NCI-H2196 (cell line): Measurements from ENCODE around the gene SH3RF3.

Experiments
- DNase-seq: peaks from one replicate; lab custom pipeline; 2025; ENCODE audit not compliant: unreplicated experiment; lab: John Stamatoyannopoulos, UW

SH3RF3 gene

DNA sequence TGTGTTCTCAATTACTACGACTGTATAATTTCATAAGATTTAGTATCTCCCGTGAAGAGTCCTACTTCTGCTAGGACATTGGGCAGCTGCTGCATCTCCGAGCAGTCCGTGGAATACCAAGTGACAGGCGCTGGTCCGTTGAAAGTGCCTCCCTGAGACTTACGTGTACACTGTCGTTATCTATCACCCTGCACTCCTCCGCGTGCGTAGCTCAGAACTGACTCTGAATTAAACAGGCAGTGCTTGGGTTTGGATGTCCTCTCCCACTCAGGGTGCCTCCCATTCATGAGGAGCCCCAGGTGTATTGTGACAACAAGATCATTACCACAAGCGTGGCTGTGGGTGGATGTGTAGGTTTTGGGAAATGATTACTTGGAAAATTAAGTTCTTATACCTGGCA lies 148.4 kb downstream of the SH3RF3 start:
- DNase-seq = no peak

DNA sequence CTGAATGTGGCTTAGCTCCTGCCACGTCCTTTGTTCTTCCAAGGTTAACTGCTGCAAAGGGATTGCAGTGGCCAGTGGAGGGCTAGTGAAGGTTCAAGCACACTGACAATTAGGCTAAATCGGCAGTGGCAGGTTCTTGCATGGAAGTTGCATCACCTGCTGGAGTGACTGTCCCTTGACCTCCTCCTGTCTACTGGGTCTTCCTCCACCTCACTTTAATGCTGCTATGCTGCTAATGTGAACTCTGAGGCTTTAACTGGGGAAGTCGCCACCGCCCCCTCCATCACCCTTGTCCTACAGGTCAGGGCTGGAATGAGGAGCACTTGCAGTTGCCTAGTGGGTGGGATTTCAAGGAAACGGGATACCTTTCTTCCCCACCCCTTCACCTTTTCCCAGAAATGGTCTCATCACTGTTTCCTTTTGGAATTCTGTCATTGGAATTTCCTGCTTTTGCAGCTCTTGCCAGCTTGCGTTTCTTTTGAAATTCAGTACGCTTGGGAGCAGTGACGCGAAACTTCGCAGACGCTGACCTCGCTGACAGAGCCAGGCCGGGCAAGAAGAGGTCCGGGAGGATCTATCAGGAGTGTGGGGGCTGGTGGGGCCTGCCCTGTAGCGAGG lies 150.3 kb downstream of the SH3RF3 start:
- DNase-seq = no peak

DNA sequence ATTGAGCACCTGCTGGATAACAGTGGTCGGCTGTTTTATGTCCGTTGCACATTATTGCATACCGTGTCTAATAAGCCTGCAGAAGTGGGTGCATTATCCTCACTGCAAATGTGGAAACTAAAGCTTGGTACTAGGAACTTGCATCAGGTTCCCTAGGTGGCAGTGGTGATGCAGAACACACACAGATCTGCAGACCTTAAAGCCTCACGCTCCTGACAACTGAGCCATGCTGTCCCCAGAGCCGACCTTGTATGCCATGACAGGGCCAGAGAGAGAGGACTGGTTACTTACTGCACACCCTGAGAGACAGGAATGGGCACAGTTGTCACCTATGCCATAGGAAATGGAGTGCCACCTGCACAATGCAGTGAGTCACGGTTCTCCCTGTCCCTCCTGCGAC lies 151.8 kb downstream of the SH3RF3 start:
- DNase-seq = no peak

DNA sequence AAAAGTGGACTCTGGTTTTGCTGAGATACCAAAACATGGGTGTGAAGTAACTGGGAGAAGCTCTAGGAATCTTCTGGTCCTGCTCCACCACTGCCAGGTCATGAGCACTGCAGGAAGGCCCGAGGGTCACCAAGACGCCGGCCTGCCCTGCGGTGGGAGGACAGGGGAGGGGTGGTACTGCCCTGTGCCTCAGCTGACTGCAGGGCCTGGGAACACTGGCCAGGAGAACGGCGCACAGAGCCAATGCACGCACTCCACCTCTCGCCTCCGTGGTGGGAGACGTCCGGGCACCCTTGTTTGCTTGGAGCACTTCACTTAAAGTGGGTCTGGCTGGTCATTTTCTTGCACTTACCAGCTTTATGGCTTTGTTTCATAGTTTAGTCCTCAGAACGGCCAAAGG lies 153.4 kb downstream of the SH3RF3 start:
- no peak for DNase-seq

DNA sequence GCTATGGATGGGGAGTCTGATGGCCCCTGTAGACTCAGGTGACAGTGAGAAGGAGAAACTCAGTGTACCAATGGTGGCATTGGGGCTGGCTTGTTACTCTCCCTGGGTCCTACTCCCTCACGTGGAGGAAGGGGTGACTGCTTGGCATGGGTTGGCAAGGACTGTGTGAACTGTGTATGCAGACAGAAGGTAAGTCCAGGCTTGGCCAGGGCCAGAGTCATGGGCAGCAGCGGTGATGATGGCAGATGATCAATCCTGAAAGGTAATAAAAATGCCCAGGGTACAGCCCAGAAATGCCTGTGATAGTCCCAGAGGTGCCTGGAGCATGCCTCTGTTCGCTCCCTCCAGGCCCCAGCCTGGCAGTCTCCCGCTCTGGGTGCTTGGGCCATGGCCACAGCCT lies 153.9 kb downstream of the SH3RF3 start:
- no peak for DNase-seq

DNA sequence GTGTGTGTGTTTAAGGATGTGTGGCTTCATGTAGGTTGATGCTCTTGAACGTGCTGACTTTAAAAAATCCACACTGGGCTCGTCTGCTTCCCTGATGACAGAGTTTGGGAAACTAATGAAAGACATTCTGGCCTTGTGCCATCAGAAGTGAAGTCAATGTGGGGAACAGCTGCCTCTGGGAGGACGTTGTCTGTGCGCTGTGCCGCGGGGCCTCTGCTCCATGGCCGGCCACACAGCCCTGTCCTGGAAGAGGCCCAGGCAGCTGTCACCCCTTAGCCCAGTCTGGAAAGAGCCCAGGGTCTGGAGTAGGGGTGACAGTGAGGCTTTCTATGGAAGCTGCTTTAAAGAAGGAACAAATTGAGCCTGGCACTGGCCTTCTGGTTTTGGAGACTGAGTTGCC lies 155.8 kb downstream of the SH3RF3 start:
- DNase-seq = peak; percentile 30

DNA sequence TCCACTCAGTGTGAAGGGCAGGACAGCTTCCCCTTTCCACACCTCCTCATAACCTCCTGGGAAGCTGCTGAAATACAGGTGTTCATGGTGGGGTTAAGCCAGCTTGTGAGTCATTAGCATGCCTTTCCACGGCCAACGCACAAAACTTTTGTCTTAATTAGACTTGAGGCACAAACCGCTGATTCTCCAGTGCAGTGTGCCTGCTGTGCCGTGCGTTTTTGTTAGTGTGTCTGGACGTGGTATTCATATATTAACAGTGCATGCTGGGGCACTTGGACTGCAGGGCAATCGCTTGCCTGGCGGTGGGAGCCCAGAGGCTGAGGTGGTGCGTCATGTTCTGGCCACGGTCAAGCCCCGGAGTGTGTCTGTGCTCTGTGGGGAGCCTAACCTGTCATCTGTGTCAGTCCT lies 156.2 kb downstream of the SH3RF3 start:
- DNase-seq = no peak

DNA sequence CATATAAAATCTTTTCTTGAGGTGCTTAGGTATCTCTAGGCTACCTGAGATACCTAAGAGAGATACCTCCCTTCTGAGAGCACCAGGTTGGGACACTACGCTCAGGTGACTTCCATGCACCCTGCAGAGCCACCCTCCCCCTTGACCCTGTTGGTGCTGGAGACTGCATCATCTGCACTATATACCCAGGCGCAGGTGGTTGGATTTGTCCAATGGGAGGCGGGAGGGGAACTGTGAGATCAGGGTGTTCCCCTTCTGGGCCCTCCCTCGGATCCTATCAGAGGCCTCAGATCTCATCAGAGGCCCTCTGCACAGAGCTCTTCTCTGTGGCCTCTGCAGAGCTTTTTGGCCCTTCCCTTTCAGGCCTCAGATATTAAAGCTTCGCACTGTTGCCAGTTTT lies 158.4 kb downstream of the SH3RF3 start:
- DNase-seq = no peak

DNA sequence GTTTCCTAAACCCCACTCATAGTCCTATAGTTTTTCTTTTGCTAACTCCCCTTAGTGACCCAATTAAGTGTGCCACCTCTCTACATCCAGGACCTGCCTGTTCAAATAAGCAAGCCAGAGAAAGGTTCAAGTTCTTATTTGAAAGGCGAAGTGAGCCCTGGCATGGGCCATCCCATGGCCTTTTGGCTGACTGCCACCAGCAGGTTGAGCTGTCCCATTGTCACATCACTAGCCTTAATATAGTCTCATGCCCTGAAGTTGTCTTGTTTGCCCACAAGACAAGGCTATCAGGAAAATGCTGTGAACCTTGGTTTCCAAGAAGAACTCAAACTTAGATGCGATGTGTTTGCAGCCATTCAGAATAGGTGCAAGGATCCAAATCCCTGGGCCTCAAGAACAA lies 158.8 kb downstream of the SH3RF3 start:
- DNase-seq = no peak

DNA sequence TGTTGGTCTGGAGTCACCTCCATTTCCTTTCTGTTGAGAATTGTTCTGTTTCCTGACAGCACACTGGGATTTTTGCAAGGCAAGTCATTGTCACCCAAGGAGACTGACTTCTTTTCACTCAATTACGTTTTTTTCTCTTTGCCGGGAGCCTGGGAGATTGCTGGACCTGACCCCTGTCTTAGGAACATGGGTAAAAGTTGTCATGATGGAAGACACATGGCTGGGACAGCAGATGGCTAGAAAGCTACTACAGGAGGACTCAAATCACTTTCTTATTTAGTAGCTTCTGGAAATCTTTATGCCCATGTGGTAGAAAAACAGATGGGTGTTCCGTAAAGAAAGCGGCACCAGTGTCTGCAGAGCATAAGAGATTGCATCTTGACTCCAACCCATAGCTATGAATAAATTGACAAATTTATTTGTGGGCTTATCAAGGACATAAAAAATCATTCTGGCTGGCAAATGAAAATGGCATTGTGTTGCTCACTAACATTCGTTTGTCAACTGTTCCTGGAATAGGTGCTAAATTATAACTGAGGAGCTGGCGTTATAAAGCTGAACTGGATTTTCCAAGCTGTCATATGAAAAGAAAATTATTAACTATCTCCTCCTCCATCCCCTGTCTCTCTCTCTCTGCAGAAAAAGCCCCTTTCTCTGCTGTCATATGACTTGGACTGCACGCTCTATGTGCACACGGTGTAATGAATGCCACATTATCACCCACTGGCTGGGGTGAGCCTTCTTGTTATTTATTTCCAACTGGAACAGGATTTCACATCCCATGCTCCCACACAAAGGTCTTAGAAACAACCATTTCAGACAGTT lies 159.8 kb downstream of the SH3RF3 start:
- no peak for DNase-seq

DNA sequence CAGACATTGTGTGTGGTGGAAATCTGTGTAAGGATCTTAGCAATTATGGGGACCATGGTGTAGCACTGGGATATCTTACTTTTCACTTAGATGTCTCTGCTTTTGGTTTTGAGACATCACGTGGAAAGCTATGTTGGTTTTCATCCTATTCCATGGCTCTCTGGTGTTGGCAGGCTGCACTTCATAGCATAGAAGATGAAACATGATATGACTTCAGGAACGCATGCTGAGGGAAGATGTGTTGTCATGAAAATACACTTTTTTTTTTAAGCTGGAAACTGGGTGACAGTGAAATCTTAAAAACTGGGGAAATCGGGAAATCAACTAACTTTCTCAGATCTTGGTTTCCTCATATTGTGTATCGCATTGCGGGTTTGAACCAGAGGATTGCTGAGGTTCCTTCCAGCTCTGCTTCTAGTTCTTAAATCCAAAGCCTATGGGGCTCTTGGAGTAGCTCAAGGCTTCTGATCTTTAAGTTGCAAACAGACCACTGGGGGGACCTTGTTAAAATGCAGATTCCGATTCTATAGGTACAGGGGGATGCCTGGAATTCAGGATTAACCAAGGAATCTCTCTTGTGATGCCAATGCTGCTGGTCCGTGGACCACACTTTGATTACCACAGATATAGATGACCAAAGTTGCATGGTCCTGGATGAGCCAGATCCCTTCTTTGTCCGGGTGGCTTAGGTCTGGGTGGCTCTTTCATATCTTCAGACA lies 160.7 kb downstream of the SH3RF3 start:
- DNase-seq = no peak

DNA sequence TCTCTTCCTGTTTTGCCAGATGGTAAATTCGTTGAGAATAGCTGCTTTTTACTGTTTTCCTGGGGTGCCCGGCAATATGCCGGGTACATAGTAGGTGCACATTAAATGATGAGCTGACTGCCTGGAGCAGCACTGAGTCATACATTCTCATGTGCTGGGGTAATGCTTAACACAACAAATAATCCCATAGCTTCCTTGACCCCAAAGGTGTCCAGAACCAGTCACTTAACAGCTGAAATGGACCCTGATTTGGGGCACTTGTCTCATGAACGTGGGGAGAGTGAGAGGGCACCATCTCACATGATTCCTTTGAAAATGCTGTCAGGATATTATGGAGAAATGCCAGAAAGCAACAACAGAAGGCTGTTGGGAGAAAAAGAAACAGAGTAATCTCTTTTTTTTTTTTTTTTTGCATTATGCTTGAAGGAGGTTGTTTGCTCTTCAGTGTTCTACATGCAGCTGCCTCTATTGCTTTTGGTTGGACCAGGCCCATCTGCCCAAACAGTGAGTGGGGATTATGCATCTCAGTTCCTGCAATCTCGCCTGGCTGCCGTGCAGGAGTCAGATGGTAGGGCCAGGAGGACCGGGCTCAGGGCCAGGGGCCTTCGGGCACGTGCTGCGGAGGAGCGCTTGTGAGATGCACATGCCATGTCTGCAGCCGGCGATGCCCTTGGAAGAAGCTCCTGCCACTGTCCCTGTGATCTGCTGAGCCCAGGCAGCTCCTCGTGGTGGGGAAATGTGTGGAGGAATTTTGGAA lies 162.1 kb downstream of the SH3RF3 start:
- DNase-seq = peak; percentile 86

DNA sequence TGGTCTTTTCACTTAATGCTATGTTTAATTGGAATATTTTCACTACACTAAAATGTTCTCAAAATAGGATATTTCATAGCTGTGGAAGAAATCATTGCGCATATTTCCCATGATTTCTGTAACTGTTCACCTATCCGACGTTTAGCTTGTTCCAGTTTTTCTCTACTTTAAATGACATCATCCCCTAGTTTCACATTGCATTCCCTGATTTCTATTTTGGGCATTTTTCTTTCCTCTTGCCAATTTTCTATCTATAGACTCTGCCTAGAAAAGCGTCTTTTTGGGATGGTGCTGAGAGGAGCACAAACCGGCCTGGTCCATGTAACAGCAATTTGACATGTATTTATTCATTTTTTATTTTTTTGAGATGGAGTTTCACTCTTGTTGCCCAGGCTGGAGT lies 163.4 kb downstream of the SH3RF3 start:
- DNase-seq = no peak

DNA sequence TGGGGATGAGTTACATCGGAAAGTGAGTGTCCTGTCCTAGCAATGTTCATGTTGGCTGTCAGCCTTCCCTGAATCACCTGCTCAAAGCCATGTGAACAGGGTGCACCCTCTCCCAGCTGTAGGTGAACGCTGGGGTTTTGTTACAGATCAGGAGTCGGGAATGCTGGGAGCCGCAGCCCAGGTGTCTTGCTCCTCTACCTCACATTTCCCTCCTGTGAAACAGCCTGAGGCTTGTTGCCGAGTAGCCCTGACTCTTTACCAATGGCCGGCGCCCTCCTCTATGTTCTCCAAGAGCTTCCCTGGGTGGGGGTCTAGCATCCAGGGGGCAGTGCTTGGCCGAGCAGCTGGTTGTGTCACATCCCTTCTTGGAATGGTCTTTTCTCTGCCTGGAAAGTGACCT lies 164.7 kb downstream of the SH3RF3 start:
- DNase-seq = no peak

DNA sequence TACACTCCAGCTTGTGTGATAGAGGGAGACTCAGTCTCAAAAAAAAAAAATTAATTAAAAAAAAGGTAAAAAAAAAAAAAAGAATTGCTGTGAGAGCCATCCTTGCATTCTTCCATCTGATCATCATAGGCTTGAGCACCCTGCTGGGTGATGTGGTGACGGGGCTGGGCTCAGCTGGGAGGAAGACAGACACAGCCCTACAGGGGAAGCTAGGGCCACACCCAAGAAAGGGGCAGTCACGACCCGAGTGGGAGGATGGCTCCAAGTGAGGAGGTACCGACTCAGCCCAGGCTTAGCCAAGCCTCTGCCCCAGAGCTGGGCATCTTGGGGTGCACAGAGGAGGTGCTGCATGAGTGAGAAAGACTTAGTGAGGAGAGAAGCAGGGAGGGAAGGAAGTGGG lies 165.5 kb downstream of the SH3RF3 start:
- no peak for DNase-seq

DNA sequence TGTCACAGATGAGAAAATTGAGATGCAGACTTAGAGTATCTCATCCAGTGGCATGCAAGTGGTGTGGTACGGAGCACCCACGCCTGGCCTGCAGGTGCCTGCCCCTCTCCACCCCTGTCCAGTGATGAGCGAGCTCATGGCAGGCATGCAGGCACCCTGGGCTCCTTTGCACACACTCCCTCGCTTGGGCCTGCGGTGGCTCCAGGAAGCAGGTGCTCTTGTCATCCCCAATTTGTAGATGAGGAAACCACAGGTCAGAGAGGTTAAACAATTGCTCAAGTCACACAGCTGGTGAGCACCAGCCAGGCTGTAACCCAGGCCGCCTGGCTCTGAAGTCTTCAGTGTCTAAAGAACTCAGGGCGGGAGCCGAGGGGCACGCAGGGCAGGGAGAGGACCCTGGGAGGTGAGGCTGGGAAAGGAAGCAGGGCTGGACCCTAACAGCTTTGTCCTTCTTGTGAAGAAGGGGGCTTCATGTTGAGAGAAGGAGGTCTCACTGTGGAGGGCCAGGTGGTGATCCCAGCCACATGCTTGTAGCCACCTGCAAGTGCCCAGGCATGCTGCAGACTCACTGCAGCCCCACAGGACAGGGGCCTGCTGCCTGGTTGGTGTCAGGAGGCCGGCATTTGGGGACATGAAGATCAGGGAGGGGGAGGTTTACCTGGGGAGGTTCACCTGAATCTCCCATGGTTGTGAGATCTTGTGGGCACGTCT lies 166.2 kb downstream of the SH3RF3 start:
- DNase-seq = no peak

DNA sequence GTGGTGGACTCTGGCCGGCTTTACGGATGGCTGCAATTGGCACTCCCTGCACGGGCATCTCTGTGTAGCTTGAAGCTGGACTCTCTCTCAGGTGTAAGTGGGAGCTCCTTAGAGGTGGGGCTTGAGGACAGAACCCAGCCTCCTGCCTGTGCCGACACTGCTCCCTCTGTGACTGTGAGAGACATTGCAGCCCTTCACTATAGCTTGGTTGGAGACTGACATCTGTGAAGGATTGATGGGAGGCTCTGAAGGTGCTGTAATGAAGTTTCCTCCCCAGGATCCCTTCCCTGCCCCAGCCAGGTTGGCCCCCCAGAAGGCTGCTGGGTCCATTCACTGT lies 166.7 kb downstream of the SH3RF3 start:
- no peak for DNase-seq

DNA sequence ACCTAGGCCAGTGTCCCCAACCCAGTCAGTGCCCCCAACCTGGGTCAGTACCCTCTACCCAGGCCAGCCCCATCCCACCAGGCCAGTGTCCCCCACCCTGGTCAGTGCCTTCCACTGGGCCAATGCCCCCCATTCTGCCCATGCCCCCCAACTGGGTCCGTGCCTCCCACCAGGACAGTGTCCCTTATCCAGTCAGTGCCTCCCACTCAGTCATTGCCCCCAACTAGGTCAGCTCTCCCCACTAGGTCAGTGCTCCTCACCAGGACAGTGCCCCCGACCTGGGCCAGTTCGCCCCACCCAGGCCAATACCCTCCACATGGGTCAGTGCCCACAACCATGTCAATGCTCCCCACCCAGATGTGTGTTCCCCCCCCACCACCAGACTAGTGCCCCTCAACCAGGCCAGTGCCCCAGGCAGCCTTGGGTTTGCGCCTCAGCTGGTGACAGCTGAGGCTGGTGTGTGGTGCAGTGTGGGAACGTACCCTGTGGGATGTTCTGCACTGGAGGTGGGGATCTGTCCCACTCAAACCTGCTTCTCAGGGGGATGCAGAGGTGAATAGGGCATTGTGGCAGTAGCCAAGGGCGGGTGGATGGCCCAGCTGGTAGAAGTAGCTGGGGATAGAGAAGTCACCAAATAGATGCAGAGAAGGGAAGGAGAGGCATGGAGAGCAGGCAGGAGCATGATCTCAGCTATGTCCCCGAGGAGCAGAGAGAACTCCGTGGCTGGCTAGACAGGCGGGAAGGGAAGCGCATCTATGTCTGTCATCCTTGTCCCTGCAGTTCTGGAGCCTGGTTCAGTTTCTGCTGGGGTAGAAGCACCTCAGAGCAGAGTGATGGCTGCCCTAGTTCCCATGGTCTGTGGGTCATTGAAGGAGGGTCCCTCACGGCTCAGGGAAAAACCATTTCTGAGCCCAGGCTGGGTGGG lies 168.8 kb downstream of the SH3RF3 start:
- no peak for DNase-seq

DNA sequence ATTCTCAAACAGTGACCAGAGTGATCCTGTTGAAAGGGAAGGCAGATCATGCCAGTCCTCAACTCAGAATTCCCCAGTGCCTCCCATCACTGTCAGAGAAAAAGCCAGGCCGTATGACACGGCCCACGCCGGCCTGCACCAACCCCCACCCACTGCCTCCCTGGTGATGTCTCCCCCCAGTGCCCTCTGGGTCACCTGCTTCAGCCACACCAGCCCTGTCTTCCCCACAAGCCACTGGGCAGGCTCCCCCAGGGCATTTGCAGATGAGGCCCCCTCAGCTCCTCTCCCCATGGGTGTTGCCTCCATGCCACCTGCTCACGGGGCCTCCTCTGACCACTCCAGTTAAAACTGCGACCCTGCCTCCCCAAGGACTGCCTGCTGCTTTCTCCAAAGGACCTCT lies 169.8 kb downstream of the SH3RF3 start:
- DNase-seq = no peak

DNA sequence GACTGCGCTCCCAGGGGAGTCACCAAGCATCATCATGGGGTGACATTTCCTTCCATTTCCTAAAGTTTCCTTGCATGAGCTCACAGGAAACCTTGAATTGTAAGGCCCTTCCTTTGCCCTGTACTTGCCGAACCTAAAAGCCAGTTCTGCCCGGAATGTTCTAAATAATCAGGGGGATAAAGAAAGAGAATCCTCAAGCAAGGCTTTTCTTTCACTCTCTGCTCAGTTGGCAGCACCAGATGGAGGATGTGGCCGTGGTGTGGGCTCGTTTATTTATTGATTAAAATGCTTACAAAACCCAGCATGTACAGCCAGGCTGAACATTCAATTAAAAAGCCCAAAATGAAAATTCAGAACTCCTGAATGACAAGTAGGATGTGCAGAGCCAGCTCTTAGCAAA lies 170.5 kb downstream of the SH3RF3 start:
- no peak for DNase-seq
